OCI-LY3 (cell line): ENCODE measurements around the gene DNAJC7.

ENCODE experiments used
- CTCF ChIP-seq: fragments of 200-600, 300-600 bp; sonication (generic); IDR thresholded peaks from 2 replicates; pipeline ENCODE4 v1.5.1; 2014; ENCODE audit warnings: antibody characterized with exemption, low read length, low read depth
- EZH2phosphoT487 ChIP-seq: fragments of 200-600 bp; shearing (Covaris generic); IDR thresholded peaks from 2 replicates; pipeline ENCODE4 v1.6.1; 2018; ENCODE audit warnings: antibody characterized with exemption, mixed run types, low read depth

GRCh38 chr17:42016411-42016831 is 818 bp downstream of the DNAJC7 start:
- TF ChIP-seq CTCF = no peak
- no peak for TF ChIP-seq EZH2phosphoT487
